Activated T-cell treated with anti-CD3 and anti-CD28 coated beads, Interleukin-2, amount 50 U/mL, for 24 hours (primary cell): ENCODE results near the gene UBE2B.

Source experiments
- DNase-seq: peaks from one replicate; pipeline ENCODE4 v3.0.0-alpha.2; 2020
- H3K27ac Mint-ChIP-seq: 2 replicates; pipeline ENCODE4 v1.8.0; 2020; ENCODE audit warnings: mild to moderate bottlenecking, mixed read lengths
- H3K27me3 Mint-ChIP-seq: 2 replicates; pipeline ENCODE4 v1.8.0; 2020; ENCODE audit warnings: mixed read lengths
- H3K36me3 Mint-ChIP-seq: 2 replicates; pipeline ENCODE4 v1.8.0; 2020; ENCODE audit warnings: low read depth, mixed read lengths
- H3K4me1 Mint-ChIP-seq: 2 replicates; pipeline ENCODE4 v1.8.0; 2020; ENCODE audit warnings: low read depth, mixed read lengths
- H3K4me3 Mint-ChIP-seq: 2 replicates; pipeline ENCODE4 v1.8.0; 2020; ENCODE audit warnings: mild to moderate bottlenecking, moderate library complexity, mixed read lengths
- H3K9me3 Mint-ChIP-seq: 2 replicates; pipeline ENCODE4 v1.8.0; 2020; ENCODE audit warnings: mixed read lengths

Gene UBE2B

GRCh38 chr5:134437847-134438581, 66.6 kb downstream of the UBE2B start:
- no peak for DNase-seq
- H3K9me3 Mint-ChIP-seq = no peaks in the 10 kb centered on the region
- peaks cover 22% of the 10 kb centered on the region for H3K4me1 Mint-ChIP-seq
- H3K4me3 Mint-ChIP-seq = no peak overlapping the region
- H3K27me3 Mint-ChIP-seq = no peaks in the 10 kb centered on the region
- H3K36me3 Mint-ChIP-seq = no peaks in the 10 kb centered on the region
- no peak overlapping the region for H3K27ac Mint-ChIP-seq

- no peak for DNase-seq
- Mint-ChIP-seq H3K4me1 (peaks cover 21% of the 10 kb centered on the region), H3K27me3 (no peaks in the 10 kb centered on the region), H3K27ac (no peak overlapping the region), H3K4me3 (no peak overlapping the region), H3K36me3 (no peaks in the 10 kb centered on the region), H3K9me3 (no peaks in the 10 kb centered on the region)
Measured at GRCh38 chr5:134438721-134439123, 67.4 kb downstream of the UBE2B start.

GRCh38 chr5:134439210-134439654, 67.9 kb downstream of the UBE2B start:
- Mint-ChIP-seq H3K27me3 (no peaks in the 10 kb centered on the region), H3K27ac (no peak overlapping the region), H3K36me3 (no peaks in the 10 kb centered on the region), H3K9me3 (no peaks in the 10 kb centered on the region), H3K4me3 (no peak overlapping the region), H3K4me1 (peaks cover 21% of the 10 kb centered on the region)
- no peak for DNase-seq

GRCh38 chr5:134440201-134440755, 68.9 kb downstream of the UBE2B start:
- DNase-seq = no peak
- H3K27me3 Mint-ChIP-seq = no peaks in the 10 kb centered on the region
- H3K9me3 Mint-ChIP-seq = no peaks in the 10 kb centered on the region
- H3K27ac Mint-ChIP-seq = no peak overlapping the region
- no peak overlapping the region for H3K4me3 Mint-ChIP-seq
- H3K4me1 Mint-ChIP-seq = peaks cover 24% of the 10 kb centered on the region
- H3K36me3 Mint-ChIP-seq = no peaks in the 10 kb centered on the region
